Middle frontal gyrus (tissue), 1 donor: ENCODE measurements around the gene CROCC.

Source experiments
- DNase-seq: peaks from one replicate; pipeline ENCODE4 v3.0.0-alpha.2; 2015; ENCODE audit warnings: low spot score; ENCODE audit errors: extremely low spot score

CROCC gene

GRCh38 chr1:16967095-16967575 lies 45.4 kb downstream of the CROCC start:
- no peak for DNase-seq

GRCh38 chr1:16967962-16968361 lies 46.2 kb downstream of the CROCC start:
- no peak for DNase-seq

- DNase-seq = no peak
Measured at GRCh38 chr1:16968372-16968771, 46.6 kb downstream of the CROCC start.

- no peak for DNase-seq
Measured at GRCh38 chr1:16969057-16969611, 47.4 kb downstream of the CROCC start.

GRCh38 chr1:16969651-16970050 lies 47.9 kb downstream of the CROCC start:
- DNase-seq = no peak

GRCh38 chr1:16970132-16970910 lies 48.6 kb downstream of the CROCC start:
- no peak for DNase-seq

- no peak for DNase-seq
Measured at GRCh38 chr1:16971341-16972188, 49.8 kb downstream of the CROCC start.

- no peak for DNase-seq
Measured at GRCh38 chr1:16972189-16972895, 50.6 kb downstream of the CROCC start.

GRCh38 chr1:16973215-16973614 lies 51.5 kb downstream of the CROCC start:
- DNase-seq = no peak

- DNase-seq = no peak
Measured at GRCh38 chr1:16975211-16975610, 53.5 kb downstream of the CROCC start.

GRCh38 chr1:16975838-16976237 lies 54.1 kb downstream of the CROCC start:
- DNase-seq = no peak

GRCh38 chr1:16976966-16977365 lies 55.2 kb downstream of the CROCC start:
- no peak for DNase-seq

GRCh38 chr1:16977377-16977776 lies 55.6 kb downstream of the CROCC start:
- no peak for DNase-seq

GRCh38 chr1:16978139-16978538 lies 56.4 kb downstream of the CROCC start:
- DNase-seq = no peak

- no peak for DNase-seq
Measured at GRCh38 chr1:16978567-16979474, 57.1 kb downstream of the CROCC start.

GRCh38 chr1:16979475-16980327 lies 58.0 kb downstream of the CROCC start:
- no peak for DNase-seq

- no peak for DNase-seq
Measured at GRCh38 chr1:16980473-16981268, 58.9 kb downstream of the CROCC start, which contains the start of gene MFAP2. MFAP2 (minus strand) TSS chr1:16980620; CDS start chr1:16978273, 2,347 bp downstream.

GRCh38 chr1:16981269-16981849 lies 59.6 kb downstream of the CROCC start:
- no peak for DNase-seq
